Thoracic aorta endothelial cell (primary cell): ENCODE results near the gene BEND3. TPM values are rescaled to one million over a fixed set of nuclear protein-coding genes. Genes with fewer than 3 reads are reported as not detected.

ENCODE experiments used
- small RNA-seq: library from RNA; depleted of rRNA; stranded (forward); fragments of <200 nt; gene quantifications from one replicate; pipeline ENCODE3, GENCODE V24; 2012
- total RNA-seq: library from RNA; depleted of rRNA; stranded (reverse); fragments of >200 nt; gene quantifications from 2 replicates; pipeline ENCODE4 v1.2.3, GENCODE V29; 2012

Gene BEND3
- 5.6 and 6.6 TPM in 2 replicates for total RNA-seq

GRCh38 chr6:107114926-107115694 lies at the start of gene BEND3:
Gene BEND3, minus strand, starts transcription at chr6:107115515. Its CDS starts 16,230 bp downstream, at chr6:107099285.

Small RNA genes lying within 50 kb of the gene (small RNA-seq; reads per million reads assigned to genes)
- gene RNU6-1299P, result not detected

Other genes with a start within 250 kb of the BEND3 start
- gene CD24, start 140.8 kb downstream of the BEND3 start, total RNA-seq, result 1.1 and 1.7 TPM in 2 replicates
- 12.6 and 13.4 TPM in 2 replicates for gene MTRES1, start 87.3 kb downstream of the BEND3 start, total RNA-seq